CD4-positive, alpha-beta memory T cell (primary cell): Measurements from ENCODE around the gene RSPH9. TPM values are rescaled to one million over a fixed set of nuclear protein-coding genes. Genes with fewer than 3 reads are reported as not detected.

Source experiments
- CTCF ChIA-PET: fragments of 350-600 bp; sonication (Branson Sonifier 250); formaldehyde crosslinking; loops from one replicate; lab custom pipeline; 2021; ENCODE audit warnings: inconsistent platforms; ENCODE audit not compliant: partially characterized antibody; lab: Charles Lee
- POLR2A ChIA-PET: fragments of 350-600 bp; sonication (Branson Sonifier 250); formaldehyde crosslinking; loops from one replicate; lab custom pipeline; 2021; ENCODE audit not compliant: partially characterized antibody; lab: Charles Lee
- DNase-seq, 5 donors: peaks; one replicate each; pipeline versions ENCODE4 v3.0.0 to v3.0.0-alpha.2; 2020 to 2022; ENCODE audit warnings: mixed read lengths in 1 of 5
- H3K27ac ChIP-seq: one replicate; pipeline ENCODE4 v1.7.0; 2013; ENCODE audit warnings: low read depth, low read length
- H3K27me3 ChIP-seq: 2 replicates; pipeline ENCODE4 v1.7.0; 2013; ENCODE audit warnings: mild to moderate bottlenecking, low read length, moderate library complexity; ENCODE audit not compliant: insufficient read depth
- H3K36me3 ChIP-seq: 2 replicates; pipeline ENCODE4 v1.7.0; 2013; ENCODE audit warnings: mild to moderate bottlenecking, low read length, moderate library complexity; ENCODE audit not compliant: insufficient read depth
- H3K4me1 ChIP-seq: 2 replicates; pipeline ENCODE4 v1.7.0; 2013; ENCODE audit warnings: mild to moderate bottlenecking, low read length, moderate library complexity; ENCODE audit not compliant: insufficient read depth
- H3K4me3 ChIP-seq, 2 donors: one replicate each; pipeline ENCODE4 v1.7.0; 2013; ENCODE audit warnings: low read length in 2 of 2, mild to moderate bottlenecking in 1 of 2
- H3K9me3 ChIP-seq, 2 donors: one replicate each; pipeline ENCODE4 v1.7.0; 2013; ENCODE audit warnings: low read length in 2 of 2, control low read depth in 1 of 2; ENCODE audit not compliant: control insufficient read depth in 1 of 2
- H3K27ac Mint-ChIP-seq, 7 donors: one replicate each; pipeline ENCODE4 v1.8.0; 2020 to 2021; ENCODE audit warnings: mixed read lengths in 7 of 7, mild to moderate bottlenecking in 6 of 7, inconsistent platforms in 3 of 7, moderate library complexity in 3 of 7
- H3K27me3 Mint-ChIP-seq, 2 donors: one replicate each; pipeline ENCODE4 v1.8.0; 2020 to 2021; ENCODE audit warnings: mixed read lengths in 2 of 2
- H3K36me3 Mint-ChIP-seq, 2 donors: one replicate each; pipeline ENCODE4 v1.8.0; 2020 to 2021; ENCODE audit warnings: mixed read lengths in 2 of 2, inconsistent platforms in 1 of 2, mild to moderate bottlenecking in 1 of 2
- H3K4me1 Mint-ChIP-seq, 4 donors: one replicate each; pipeline ENCODE4 v1.8.0; 2020 to 2021; ENCODE audit warnings: mixed read lengths in 4 of 4, mild to moderate bottlenecking in 1 of 4
- H3K4me3 Mint-ChIP-seq, 8 donors: one replicate each; pipeline ENCODE4 v1.8.0; 2020 to 2021; ENCODE audit warnings: mixed read lengths in 8 of 8, mild to moderate bottlenecking in 7 of 8, moderate library complexity in 6 of 8, inconsistent platforms in 3 of 8
- H3K9me3 Mint-ChIP-seq, 8 donors: one replicate each; pipeline ENCODE4 v1.8.0; 2020 to 2021; ENCODE audit warnings: mixed read lengths in 8 of 8, mild to moderate bottlenecking in 5 of 8, inconsistent platforms in 3 of 8, moderate library complexity in 1 of 8
- intact Hi-C: fragments of 100-400 bp; cut with micrococcal nuclease; formaldehyde crosslinking; loops from one replicate; pipeline ENCODE4 v1.15.1; 2023
- polyA plus RNA-seq, 2 donors: library from polyadenylated mRNA; unstranded; fragments of 300-500 nt; fragmentation: Illumina TruSeq; gene quantifications; one replicate each; pipeline ENCODE4 v1.2.3, GENCODE V29; 2021
- total RNA-seq, 2 experiments: library from RNA; stranded (reverse); gene quantifications; one replicate each; pipeline ENCODE4 v1.2.3, GENCODE V29; 2021

The RSPH9 gene, protein sequence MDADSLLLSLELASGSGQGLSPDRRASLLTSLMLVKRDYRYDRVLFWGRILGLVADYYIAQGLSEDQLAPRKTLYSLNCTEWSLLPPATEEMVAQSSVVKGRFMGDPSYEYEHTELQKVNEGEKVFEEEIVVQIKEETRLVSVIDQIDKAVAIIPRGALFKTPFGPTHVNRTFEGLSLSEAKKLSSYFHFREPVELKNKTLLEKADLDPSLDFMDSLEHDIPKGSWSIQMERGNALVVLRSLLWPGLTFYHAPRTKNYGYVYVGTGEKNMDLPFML
- total RNA-seq (not detected), polyA plus RNA-seq (1 to 10 TPM in 1 of 2 donors, under 1 TPM in 1; 0.71 to 1.3 TPM)

DNA sequence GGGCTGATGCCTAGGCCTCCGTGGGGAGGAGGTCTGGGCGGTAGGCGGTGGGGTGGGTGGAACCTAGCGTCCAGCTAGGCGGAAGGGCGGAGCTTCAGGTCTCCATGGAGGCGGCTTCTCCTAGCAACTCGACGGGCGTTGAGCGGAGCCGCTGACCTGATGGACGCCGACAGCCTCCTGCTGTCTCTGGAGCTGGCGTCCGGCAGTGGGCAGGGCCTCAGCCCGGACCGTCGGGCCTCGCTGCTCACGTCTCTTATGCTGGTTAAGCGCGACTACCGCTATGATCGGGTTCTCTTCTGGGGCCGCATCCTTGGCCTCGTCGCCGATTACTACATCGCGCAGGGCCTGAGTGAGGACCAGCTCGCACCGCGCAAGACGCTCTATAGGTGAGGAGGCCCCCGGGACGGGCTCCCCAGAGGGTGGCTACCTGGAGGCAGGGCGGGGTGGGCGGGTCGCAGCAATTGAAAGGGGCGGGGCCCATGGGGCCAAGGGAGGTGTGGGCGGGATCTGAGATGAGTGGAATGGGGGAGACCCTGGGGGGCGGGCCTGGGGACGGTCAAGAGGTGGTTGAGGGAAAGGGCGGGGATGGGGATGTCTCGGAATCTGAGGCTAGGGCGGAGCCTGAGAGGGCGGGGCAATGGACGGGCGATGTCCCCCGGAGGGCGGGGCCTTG, at the start of gene RSPH9:
TSS of gene RSPH9 (plus strand) at position 97 of the 673 bp plus-strand sequence. CDS start at position 160, 63 bp downstream.
- Mint-ChIP-seq H3K9me3 (no peaks in the 10 kb centered on the region), H3K27me3 (no peaks in the 10 kb centered on the region), H3K36me3 (peaks cover 14 to 26% of the 10 kb centered on the region in 2 donors), H3K4me1 (peaks cover 11 to 34% (median 22%) of the 10 kb centered on the region in 4 donors), H3K4me3 (peak within 1 kb of the TSS; percentile 77 to 86 (median 80)), H3K27ac (peak within 1 kb of the TSS; percentile 52 to 88 (median 74))
- Histone ChIP-seq H3K4me1 (peaks cover 5% of the 10 kb centered on the region), H3K36me3 (peaks cover 12% of the 10 kb centered on the region), H3K9me3 (no peaks in the 10 kb centered on the region), H3K4me3 (peak within 1 kb of the TSS in 1 of 2 donors; percentile 32), H3K27me3 (no peaks in the 10 kb centered on the region), H3K27ac (peak within 1 kb of the TSS; percentile 6)
- CTCF ChIA-PET, result interaction anchor here (1.2 to 1.4 kb wide), 3 partner anchors 16 to 36 kb away, joined by 3 read pairs; partner anchors contain the start of gene GTPBP2
- peak; percentile 38 to 81 (median 45) for DNase-seq
- intact Hi-C loops, result loop anchor here (1.0 kb wide), 1 partner anchor 10 kb away; the partner anchor contains the start of gene MAD2L1BP
- POLR2A ChIA-PET, result interaction anchor here (0.9 to 6.2 kb wide), 4 partner anchors 9 to 43 kb away, joined by 3 to 28 read pairs (median 8); partner anchors contain the start of genes GTPBP2, MAD2L1BP and MRPS18A

DNA sequence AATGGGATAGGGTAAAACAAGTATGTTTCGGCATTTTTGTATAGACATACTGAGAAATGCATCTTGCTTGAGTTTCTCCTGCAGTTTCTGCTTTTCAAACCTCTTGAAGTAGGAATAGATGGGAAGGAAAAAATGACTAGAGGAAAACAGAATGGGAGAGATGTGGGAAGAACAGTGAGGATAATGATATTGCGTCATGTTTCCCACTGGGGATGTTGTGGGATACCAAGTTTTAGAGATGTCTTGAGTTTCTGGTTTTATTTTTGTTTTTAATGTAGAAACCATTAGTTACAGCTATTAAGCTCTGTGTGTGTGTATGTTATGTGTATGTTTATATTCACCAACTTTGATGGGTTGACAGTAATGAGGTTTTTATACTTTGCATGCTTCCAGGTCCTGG, 44.2 kb upstream of the RSPH9 start:
- H3K4me3 Mint-ChIP-seq, result no peak overlapping the region
- peaks cover 0 to 1% (median 0%) of the 10 kb centered on the region in 4 donors for H3K4me1 Mint-ChIP-seq
- no peaks in the 10 kb centered on the region for H3K27me3 Mint-ChIP-seq
- peak overlapping the region in 4 of 7 donors; percentile 28 to 55 (median 33) for H3K27ac Mint-ChIP-seq
- no peaks in the 10 kb centered on the region for H3K4me1 ChIP-seq
- no peak for DNase-seq
- ChIA-PET CTCF (interaction anchor here (1.7 kb wide), 1 partner anchor 8 kb away, joined by 5 read pairs; no protein-coding TSS in a partner anchor), POLR2A (no interaction called here)
- H3K4me3 ChIP-seq, result no peak overlapping the region
- no peaks in the 10 kb centered on the region for H3K27me3 ChIP-seq
- no peak overlapping the region for H3K27ac ChIP-seq
- H3K9me3 ChIP-seq, result no peaks in the 10 kb centered on the region
- H3K9me3 Mint-ChIP-seq, result no peaks in the 10 kb centered on the region
- peaks cover 34 to 47% of the 10 kb centered on the region in 2 donors for H3K36me3 Mint-ChIP-seq
- H3K36me3 ChIP-seq, result peaks cover 31% of the 10 kb centered on the region
- intact Hi-C loops, result loop anchor here (10.0 kb wide), 1 partner anchor 174 kb away; the partner anchor contains the start of gene VEGFA

DNA sequence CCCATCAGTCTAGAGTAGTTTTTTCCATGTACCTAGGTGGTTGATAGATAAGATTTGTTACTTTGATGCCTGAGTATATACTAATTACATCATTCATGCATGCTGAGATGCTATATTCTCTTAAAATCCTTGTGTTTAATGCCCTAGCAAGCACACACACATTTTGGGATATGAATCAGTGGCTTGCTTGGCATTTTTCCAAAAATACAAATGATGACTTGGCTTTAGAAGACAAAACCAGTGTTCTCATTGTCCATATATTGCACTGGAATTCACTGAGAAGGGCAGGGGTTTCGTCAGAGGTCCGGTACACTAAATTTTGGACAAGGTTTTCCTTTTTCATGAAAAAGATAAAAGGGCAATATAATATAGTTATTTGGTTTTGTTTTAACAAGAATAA, 40.7 kb upstream of the RSPH9 start:
- no peak overlapping the region for H3K27ac ChIP-seq
- no peaks in the 10 kb centered on the region for H3K9me3 ChIP-seq
- DNase-seq, result no peak
- no peaks in the 10 kb centered on the region for H3K4me1 ChIP-seq
- intact Hi-C loops, result loop anchor here (10.0 kb wide), 1 partner anchor 171 kb away; the partner anchor contains the start of gene VEGFA
- POLR2A ChIA-PET, result no interaction called here
- Mint-ChIP-seq H3K36me3 (peaks cover 34 to 50% of the 10 kb centered on the region in 2 donors), H3K27me3 (no peaks in the 10 kb centered on the region), H3K9me3 (no peaks in the 10 kb centered on the region), H3K4me3 (no peak overlapping the region), H3K27ac (peak overlapping the region in 2 of 7 donors; percentile 4 to 29), H3K4me1 (peaks cover 3 to 7% (median 6%) of the 10 kb centered on the region in 4 donors)
- H3K36me3 ChIP-seq, result peaks cover 24% of the 10 kb centered on the region
- CTCF ChIA-PET, result no interaction called here
- H3K4me3 ChIP-seq, result no peak overlapping the region
- no peaks in the 10 kb centered on the region for H3K27me3 ChIP-seq

- CTCF ChIA-PET, result interaction anchor here (0.8 to 5.4 kb wide), 8 partner anchors 9 to 61 kb away, joined by 3 to 26 read pairs (median 4); no protein-coding TSS in a partner anchor
- H3K36me3 ChIP-seq, result peaks cover 30% of the 10 kb centered on the region
- H3K27ac ChIP-seq, result no peak overlapping the region
- no peak overlapping the region for H3K4me3 ChIP-seq
- Mint-ChIP-seq H3K4me1 (peaks cover 3 to 7% (median 6%) of the 10 kb centered on the region in 4 donors), H3K4me3 (no peak overlapping the region), H3K9me3 (no peaks in the 10 kb centered on the region), H3K27me3 (no peaks in the 10 kb centered on the region), H3K36me3 (peaks cover 29 to 55% of the 10 kb centered on the region in 2 donors), H3K27ac (peak overlapping the region in 1 of 7 donors; percentile 92)
- H3K27me3 ChIP-seq, result no peaks in the 10 kb centered on the region
- H3K4me1 ChIP-seq, result no peaks in the 10 kb centered on the region
- no peaks in the 10 kb centered on the region for H3K9me3 ChIP-seq
- intact Hi-C loops, result loop anchor here (10.0 kb wide), 1 partner anchor 169 kb away; the partner anchor contains the start of gene VEGFA
- POLR2A ChIA-PET, result no interaction called here
- no peak for DNase-seq
Measured at GRCh38 chr6:43606019-43606418, 38.8 kb upstream of the RSPH9 start.

DNA sequence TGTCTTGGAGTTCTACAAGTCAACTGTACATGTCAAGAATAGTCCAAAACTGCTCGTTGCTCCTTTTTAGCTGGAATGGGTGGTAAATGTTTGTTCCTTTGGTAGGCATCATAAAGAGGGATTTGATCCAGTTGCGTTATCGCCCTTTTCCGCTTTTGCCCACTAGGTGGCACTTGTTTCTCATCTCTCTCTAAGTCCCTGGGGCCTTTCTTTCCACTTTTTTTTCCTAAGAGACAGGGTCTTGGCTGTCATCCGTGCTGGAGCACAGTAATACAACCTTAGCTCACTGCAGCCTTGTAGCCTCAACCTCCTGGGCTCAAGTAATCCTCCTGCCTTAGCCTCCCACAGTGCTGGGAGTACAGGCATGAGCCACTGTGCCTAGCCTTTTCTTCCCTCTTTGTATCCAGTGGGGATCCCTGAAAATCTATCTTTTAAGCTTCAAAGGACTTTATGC, 36.5 kb upstream of the RSPH9 start:
- intact Hi-C loops, result loop anchor here (1.0 to 10.0 kb wide), 3 partner anchors 166 to 471 kb away; partner anchors contain the start of gene VEGFA
- H3K27ac Mint-ChIP-seq, result peak overlapping the region in 6 of 7 donors; percentile 1 to 78 (median 26)

GRCh38 chr6:43608807-43609206, 36.0 kb upstream of the RSPH9 start:
- Mint-ChIP-seq H3K9me3 (no peaks in the 10 kb centered on the region), H3K36me3 (peaks cover 26 to 55% of the 10 kb centered on the region in 2 donors), H3K4me3 (no peak overlapping the region), H3K4me1 (peaks cover 3 to 7% (median 6%) of the 10 kb centered on the region in 4 donors), H3K27me3 (no peaks in the 10 kb centered on the region), H3K27ac (peak overlapping the region in 2 of 7 donors; percentile 38 to 76)
- POLR2A ChIA-PET, result interaction anchor here (1.4 kb wide), 1 partner anchor 20 kb away, joined by 4 read pairs; the partner anchor contains the start of gene GTPBP2
- H3K36me3 ChIP-seq, result peaks cover 34% of the 10 kb centered on the region
- no peaks in the 10 kb centered on the region for H3K27me3 ChIP-seq
- no peaks in the 10 kb centered on the region for H3K9me3 ChIP-seq
- intact Hi-C loops, result loop anchor here (1.0 to 10.0 kb wide), 3 partner anchors 166 to 470 kb away; partner anchors contain the start of gene VEGFA
- H3K27ac ChIP-seq, result no peak overlapping the region
- H3K4me1 ChIP-seq, result no peaks in the 10 kb centered on the region
- no peak for DNase-seq
- no peak overlapping the region for H3K4me3 ChIP-seq
- CTCF ChIA-PET, result interaction anchor here (0.7 to 5.4 kb wide), 16 partner anchors 9 to 470 kb away, joined by 3 to 39 read pairs (median 6); partner anchors contain the start of genes GTPBP2 and RSPH9

More for the DNA sequence above, 36.5 kb upstream of the RSPH9 start:
- peaks cover 33% of the 10 kb centered on the region for H3K36me3 ChIP-seq
- H3K27ac ChIP-seq, result no peak overlapping the region
- Mint-ChIP-seq H3K27me3 (no peaks in the 10 kb centered on the region), H3K4me1 (peaks cover 3 to 7% (median 6%) of the 10 kb centered on the region in 4 donors), H3K36me3 (peaks cover 21 to 55% of the 10 kb centered on the region in 2 donors), H3K9me3 (no peaks in the 10 kb centered on the region), H3K4me3 (no peak overlapping the region)
- ChIA-PET CTCF (interaction anchor here (0.7 to 5.4 kb wide), 17 partner anchors 8 to 470 kb away, joined by 3 to 39 read pairs (median 6); partner anchors contain the start of genes GTPBP2 and RSPH9), POLR2A (interaction anchor here (1.4 kb wide), 1 partner anchor 21 kb away, joined by 4 read pairs; the partner anchor contains the start of gene GTPBP2)
- no peak overlapping the region for H3K4me3 ChIP-seq
- H3K4me1 ChIP-seq, result no peaks in the 10 kb centered on the region
- no peaks in the 10 kb centered on the region for H3K27me3 ChIP-seq
- H3K9me3 ChIP-seq, result no peaks in the 10 kb centered on the region
- DNase-seq, result peak; percentile 36 to 60 (median 49)
